GM15510 (cell line): Measurements from ENCODE around the gene ATF7.

Experiments used
- POLR2A ChIP-seq: IDR thresholded peaks from 3 replicates; pipeline ENCODE4 v1.6.1; 2011; ENCODE audit warnings: borderline replicate concordance; ENCODE audit not compliant: insufficient read length; ENCODE audit errors: extremely low read depth

The ATF7 gene

GRCh38 chr12:53505555-53506449, 120.4 kb downstream of the ATF7 start:
- no peak for TF ChIP-seq POLR2A

DNA sequence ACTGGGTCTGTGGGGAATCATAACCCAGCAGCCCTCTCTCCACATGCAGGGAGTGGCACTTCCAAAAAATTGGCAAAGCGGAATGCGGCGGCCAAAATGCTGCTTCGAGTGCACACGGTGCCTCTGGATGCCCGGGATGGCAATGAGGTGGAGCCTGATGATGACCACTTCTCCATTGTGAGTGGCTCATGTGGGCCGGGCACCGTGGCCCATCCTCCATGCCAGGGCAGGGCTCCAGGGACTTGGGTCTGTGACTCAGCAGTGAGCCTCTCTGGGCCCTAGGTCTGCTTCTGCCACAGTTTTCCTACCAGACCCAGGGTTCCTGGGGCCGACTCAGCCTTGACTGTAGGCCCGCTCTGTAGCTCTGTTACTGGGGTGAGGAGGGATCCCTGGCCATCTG, 121.1 kb downstream of the ATF7 start:
- no peak for TF ChIP-seq POLR2A

GRCh38 chr12:53504004-53504920, 121.9 kb downstream of the ATF7 start:
- TF ChIP-seq POLR2A = no peak

- TF ChIP-seq POLR2A = no peak
These were observed 123.0 kb downstream of the ATF7 start for GRCh38 chr12:53502983-53503728.

DNA sequence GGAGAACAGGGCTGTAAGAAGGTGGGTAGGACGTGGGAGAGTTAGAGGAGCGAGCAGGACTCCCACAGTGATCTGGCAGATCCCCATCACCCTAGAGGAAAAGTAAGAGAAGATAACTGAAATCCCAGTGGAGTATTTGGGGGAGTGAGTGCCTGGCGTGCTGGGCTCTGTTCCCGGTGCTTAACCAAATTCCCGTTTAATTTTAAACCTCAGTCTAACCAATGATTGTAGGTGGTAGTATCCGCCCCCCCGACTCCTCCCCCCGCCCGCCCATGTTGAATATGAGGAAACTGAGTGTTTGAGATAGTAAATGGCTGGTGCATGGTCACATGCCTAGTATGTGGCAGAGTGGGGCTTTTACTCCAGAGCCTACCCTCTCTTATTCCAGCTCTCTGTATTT, 123.9 kb downstream of the ATF7 start:
- TF ChIP-seq POLR2A = no peak

- TF ChIP-seq POLR2A = no peak
These were observed 124.5 kb downstream of the ATF7 start for GRCh38 chr12:53501615-53502181.

GRCh38 chr12:53500776-53501614, 125.2 kb downstream of the ATF7 start, which contains the start of gene TARBP2:
TARBP2 (plus strand) TSS chr12:53501283; CDS start chr12:53501409, 126 bp downstream.
- peak; percentile 78 for TF ChIP-seq POLR2A

DNA sequence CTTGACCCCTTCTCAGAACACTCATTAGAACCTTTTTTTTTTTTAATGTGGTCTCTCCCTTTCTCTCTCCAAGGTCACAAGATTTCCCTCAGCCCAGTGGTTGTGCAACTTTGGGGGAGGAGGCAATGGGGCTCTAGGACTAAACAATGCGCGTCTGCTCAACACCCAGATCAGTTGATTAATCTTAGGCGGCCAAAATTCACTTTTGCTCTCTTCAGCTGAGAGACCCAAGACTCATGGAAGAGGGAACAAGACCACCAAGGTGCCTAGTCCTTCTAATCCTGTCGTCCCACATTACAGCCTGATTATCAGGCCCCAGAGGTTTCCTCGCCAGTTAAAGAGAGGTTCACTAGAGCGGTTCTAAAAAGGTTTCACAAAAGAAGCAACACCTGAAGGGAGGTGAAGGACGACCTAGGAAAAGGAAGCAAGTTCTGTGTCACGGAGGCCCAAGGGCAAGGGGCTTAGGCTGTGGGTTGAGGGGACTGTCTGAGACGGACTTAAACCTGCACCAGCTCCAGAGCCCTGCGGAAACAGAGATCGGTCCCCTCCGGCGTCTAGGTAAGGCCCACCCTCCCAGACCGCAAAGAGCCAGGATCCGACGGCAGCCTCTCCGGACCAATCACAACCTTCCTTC, 125.9 kb downstream of the ATF7 start:
- TF ChIP-seq POLR2A = peak; percentile 71

GRCh38 chr12:53499266-53500141, 126.7 kb downstream of the ATF7 start, which contains the start of gene MAP3K12:
MAP3K12 (minus strand) TSS chr12:53499458; CDS start chr12:53487391, 12,067 bp downstream.
- peak; percentile 38 for TF ChIP-seq POLR2A

DNA sequence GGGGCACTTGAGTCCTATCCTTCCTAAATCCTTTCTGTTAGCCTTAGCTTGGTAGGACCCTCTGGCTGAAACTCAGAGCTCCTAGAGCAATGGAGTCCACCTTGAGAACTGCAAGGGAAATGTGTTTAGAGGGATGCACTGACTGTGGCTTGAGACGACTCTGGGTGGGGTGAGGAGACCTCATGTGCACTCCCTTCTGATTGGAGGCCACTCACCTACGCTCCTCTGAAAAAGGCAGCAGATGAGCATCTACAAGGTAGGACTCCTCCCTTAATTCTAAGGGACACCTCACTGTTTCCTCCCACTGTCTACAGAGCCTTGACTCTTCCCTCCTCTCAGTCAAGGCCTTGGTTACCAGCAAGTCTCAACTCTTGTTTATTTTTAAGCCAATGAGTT, 127.9 kb downstream of the ATF7 start:
- TF ChIP-seq POLR2A = no peak

- TF ChIP-seq POLR2A = no peak
These were observed 128.7 kb downstream of the ATF7 start for GRCh38 chr12:53497461-53497860.

DNA sequence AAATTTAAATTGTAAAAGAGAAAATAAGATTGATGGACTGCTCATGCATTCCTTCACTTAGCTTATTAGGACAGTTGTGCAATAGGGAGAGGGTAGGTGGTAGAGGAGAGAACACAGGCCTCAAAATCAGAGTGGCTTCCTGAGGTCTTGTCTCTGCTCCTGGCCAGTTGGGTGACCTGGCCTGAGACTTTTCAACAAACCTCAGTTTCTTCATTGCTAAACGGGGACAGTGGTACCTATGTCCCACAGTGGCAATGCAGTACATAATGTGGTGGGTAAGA, 129.5 kb downstream of the ATF7 start:
- TF ChIP-seq POLR2A = no peak
